Measurements from ENCODE around the gene TFPI.

The TFPI gene

GRCh38 chr2:187548656-187549055, 5.6 kb downstream of the TFPI start:
- TF ChIP-seq EP300 (IDR thresholded peaks at IDR 0.05; ENCODE audit: borderline replicate concordance) (no peak), CREB1 (IDR thresholded peaks at IDR 0.05; ENCODE audit: low read depth) (no peak), TCF12 (IDR thresholded peaks at IDR 0.05; ENCODE audit: low read depth) (no peak), FOXM1 (IDR thresholded peaks at IDR 0.05; ENCODE audit: borderline replicate concordance, low read depth) (no peak), NFIC (IDR thresholded peaks at IDR 0.05) (no peak), REST (IDR thresholded peaks at IDR 0.05; ENCODE audit: low read depth) (no peak), TEAD4 (IDR thresholded peaks at IDR 0.05) (no peak), EGR1 (IDR thresholded peaks at IDR 0.05) (no peak), ZBTB7A (IDR thresholded peaks at IDR 0.05; ENCODE audit: low read depth) (no peak), MAX (IDR thresholded peaks at IDR 0.05) (no peak)

DNA sequence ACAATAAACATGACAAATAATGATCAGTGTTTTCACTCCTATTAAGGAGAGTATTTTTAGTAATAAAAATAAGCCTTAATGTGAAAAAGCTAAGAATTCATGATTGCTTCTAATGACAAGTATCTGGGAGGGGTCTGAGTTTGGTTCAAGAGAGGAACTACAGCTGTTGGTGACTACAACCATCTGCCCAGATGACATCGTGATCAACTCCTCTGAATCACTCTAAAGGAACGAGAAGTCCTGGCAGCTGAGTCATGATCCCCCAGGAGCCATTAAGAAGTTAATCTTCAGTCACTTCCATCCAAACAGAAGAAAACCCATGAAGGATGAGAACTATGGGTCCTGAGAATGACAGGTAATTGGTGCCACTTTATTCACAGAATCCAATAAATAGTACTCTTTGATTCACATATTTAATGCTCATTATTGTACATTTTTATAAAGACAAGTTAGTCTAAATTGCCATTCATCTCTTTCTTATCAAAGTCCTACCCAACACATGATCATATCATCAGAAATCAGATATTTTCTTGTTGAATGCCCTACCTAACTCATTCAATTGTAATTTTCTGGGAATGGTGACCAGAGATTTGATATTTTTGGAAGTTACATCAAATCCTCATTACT, 6.8 kb downstream of the TFPI start:
- TF ChIP-seq ZBTB7A (IDR thresholded peaks at IDR 0.05; ENCODE audit: low read depth), result no peak
- no peak for TF ChIP-seq TAF1 (IDR thresholded peaks at IDR 0.05; ENCODE audit: low read depth)
- no peak for TF ChIP-seq USF1 (IDR thresholded peaks at IDR 0.05)
- no peak for TF ChIP-seq EP300 (IDR thresholded peaks at IDR 0.05; ENCODE audit: borderline replicate concordance)
- TF ChIP-seq CREB1 (IDR thresholded peaks at IDR 0.05; ENCODE audit: low read depth), result no peak
- TF ChIP-seq CEBPB (IDR thresholded peaks at IDR 0.05), result no peak
- no peak for TF ChIP-seq RAD21 (IDR thresholded peaks at IDR 0.05; ENCODE audit: low read depth)
- TF ChIP-seq FOXM1 (IDR thresholded peaks at IDR 0.05; ENCODE audit: borderline replicate concordance, low read depth), result no peak
- no peak for TF ChIP-seq EGR1 (IDR thresholded peaks at IDR 0.05)
- TF ChIP-seq NFIC (IDR thresholded peaks at IDR 0.05), result no peak
- no peak for TF ChIP-seq TEAD4 (IDR thresholded peaks at IDR 0.05)
- TF ChIP-seq TCF12 (IDR thresholded peaks at IDR 0.05; ENCODE audit: low read depth), result no peak
- TF ChIP-seq MAX (IDR thresholded peaks at IDR 0.05), result no peak
- TF ChIP-seq YY1 (IDR thresholded peaks at IDR 0.05; ENCODE audit: low read depth), result no peak

DNA sequence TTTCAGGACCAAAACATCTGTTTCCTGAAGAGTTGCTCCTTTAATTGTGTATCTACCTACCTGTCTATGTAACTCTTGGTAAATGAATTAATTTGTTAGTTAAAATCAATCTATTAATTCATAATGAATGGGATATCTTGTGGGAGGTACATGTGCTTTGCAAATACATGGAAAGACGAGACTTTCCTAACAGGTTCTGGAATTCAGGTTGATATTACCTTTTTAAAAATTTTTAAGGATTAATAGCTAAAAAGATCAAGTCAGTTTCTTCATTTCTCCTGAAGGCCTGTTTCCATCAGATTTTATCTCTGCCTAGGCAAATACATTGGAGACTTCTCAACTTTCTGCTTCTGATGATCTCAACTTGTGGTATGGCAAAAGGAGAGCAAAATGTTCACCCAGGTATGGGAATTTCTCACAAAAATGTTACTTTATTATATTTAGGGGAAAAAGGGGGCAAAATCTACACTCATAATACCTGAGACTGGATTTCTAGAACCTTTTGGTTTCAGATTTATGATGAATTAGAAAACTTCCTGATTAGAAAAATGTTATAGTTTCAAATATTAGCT, 7.4 kb downstream of the TFPI start:
- TF ChIP-seq USF1 (IDR thresholded peaks at IDR 0.05), result no peak
- TF ChIP-seq REST (IDR thresholded peaks at IDR 0.05; ENCODE audit: low read depth), result no peak
- no peak for TF ChIP-seq EGR1 (IDR thresholded peaks at IDR 0.05)
- TF ChIP-seq CEBPB (IDR thresholded peaks at IDR 0.05), result no peak
- TF ChIP-seq TEAD4 (IDR thresholded peaks at IDR 0.05), result no peak
- TF ChIP-seq TCF12 (IDR thresholded peaks at IDR 0.05; ENCODE audit: low read depth), result no peak

DNA sequence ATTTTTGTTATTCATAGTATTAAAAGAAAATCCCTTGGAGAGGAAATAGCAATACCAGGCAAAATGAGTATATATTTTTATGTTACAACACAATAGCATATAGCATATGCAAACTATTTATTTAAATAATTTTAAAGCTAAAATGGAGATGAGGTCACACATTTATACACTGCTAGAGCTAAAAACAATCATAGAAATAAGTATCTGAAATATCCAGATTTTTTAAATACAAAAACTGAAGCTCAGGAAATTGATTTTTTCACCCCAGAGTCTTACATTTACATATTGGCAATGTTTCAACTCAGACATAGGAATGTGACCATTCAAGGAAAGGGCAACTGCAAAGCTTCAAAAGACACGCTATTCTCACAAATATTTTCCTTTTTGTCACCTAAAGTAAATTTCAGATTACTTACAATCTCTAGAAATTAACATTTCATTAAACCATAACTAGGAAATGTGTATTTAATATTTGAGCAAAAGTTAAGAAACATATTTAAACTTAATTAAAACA, 8.9 kb downstream of the TFPI start:
- no peak for TF ChIP-seq TAF1 (IDR thresholded peaks at IDR 0.05; ENCODE audit: low read depth)
- TF ChIP-seq EP300 (IDR thresholded peaks at IDR 0.05; ENCODE audit: borderline replicate concordance), result no peak
- TF ChIP-seq MAX (IDR thresholded peaks at IDR 0.05), result no peak
- TF ChIP-seq FOXM1 (IDR thresholded peaks at IDR 0.05; ENCODE audit: borderline replicate concordance, low read depth), result no peak
- TF ChIP-seq CEBPB (IDR thresholded peaks at IDR 0.05), result no peak
- TF ChIP-seq RAD21 (IDR thresholded peaks at IDR 0.05; ENCODE audit: low read depth), result no peak
- TF ChIP-seq CREB1 (IDR thresholded peaks at IDR 0.05; ENCODE audit: low read depth), result no peak

DNA sequence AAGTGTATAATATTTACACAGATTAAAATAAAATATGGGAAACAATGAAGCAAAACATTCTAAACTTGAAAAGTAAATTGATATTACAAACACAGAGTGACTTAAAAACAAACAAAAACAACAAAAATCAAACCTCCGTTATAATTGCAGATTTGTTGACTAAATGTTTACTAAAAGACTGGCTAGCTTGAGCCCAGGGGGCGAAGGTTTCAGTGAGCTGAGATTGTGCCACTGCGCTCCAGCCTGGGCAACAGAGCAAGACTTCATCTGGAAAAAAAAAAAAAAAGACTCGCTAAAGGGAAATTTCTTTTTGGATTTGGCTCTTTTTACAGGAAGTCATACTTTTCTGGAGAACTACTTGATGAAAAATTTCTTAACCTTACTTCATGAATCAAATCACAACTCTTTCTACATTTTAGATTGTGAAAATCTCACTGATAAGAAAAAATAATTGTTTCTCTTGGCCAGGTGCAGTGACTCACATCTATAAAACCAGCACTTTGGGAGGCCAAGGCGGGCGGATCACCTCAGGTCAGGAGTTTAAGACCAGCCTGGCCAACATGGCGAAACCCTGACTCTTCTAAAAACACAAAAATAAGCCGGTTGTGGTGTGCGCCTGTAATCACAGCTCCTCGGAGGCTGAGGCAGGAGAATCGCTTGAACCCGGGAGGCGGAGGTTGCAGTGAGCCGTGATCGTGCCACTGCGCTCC, 9.7 kb downstream of the TFPI start:
- TF ChIP-seq MAX (IDR thresholded peaks at IDR 0.05) (no peak), TEAD4 (IDR thresholded peaks at IDR 0.05) (no peak)
